Measurements from ENCODE around the gene MICAL3. TPM values are rescaled to one million over a fixed set of nuclear protein-coding genes. Genes with fewer than 3 reads are reported as not detected.

The MICAL3 gene
- total and polyA plus RNA-seq, 9 of the 15 experiments (the other 6 are each of a cell fraction or from before 2014, with no cell fraction given) = 0.53 to 32.1 (median 12.3) TPM

DNA sequence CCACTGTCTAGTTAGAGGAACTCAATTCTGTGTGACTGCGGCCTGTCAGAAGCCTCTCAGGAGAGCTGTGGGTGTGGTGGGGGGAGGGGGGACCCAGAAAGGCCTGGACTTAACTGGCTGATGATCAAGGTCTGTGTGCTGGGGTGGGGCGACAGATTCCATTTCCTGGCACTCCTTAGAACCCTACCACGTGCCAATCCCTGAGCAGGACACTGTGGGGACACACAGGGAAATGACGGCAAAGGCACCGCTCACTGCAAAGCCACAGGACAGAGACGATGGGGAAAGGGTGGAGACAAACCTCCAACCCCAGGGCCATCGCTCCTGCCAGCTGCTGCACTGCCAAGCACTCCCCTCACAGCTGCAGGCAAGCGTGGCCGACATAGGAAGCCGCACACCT, 191.7 kb downstream of the MICAL3 start:
- Histone ChIP-seq H3K4me1 (replicated peaks in 1 of 2; ENCODE audit: control insufficient read depth in 2 of 2, insufficient read depth in 2 of 2, low read length in 2 of 2) (peaks cover 0 to 7% of the 10 kb centered on the region in 2 experiments; a peak in 1 of 5 replicates), H3K4me3 (no peak overlapping the region), H3K27me3 (ENCODE audit: control insufficient read depth in 2 of 2, insufficient read depth in 2 of 2, low read length in 2 of 2) (no peaks in the 10 kb centered on the region), H2AFZ (ENCODE audit: low read depth, low read length) (no peak overlapping the region), H3K4me2 (ENCODE audit: insufficient read depth, low read length) (no peak overlapping the region), H3K79me2 (ENCODE audit: control insufficient read depth, insufficient read depth, low read length) (no peaks in the 10 kb centered on the region), H4K20me1 (replicated peaks; ENCODE audit: control insufficient read depth, insufficient read depth, low read length) (peaks cover 20% of the 10 kb centered on the region; the same call in 1 of the 2 replicates), H3K9ac (ENCODE audit: insufficient read depth in 1 of 2, low read depth in 2 of 2, low read length in 2 of 2) (peak overlapping the region in 1 of 2 experiments; percentile 11; a peak in 1 of 4 replicates), H3K9me3 (replicated peaks; ENCODE audit: control insufficient read depth, insufficient read depth, low read depth, low read length) (no peaks in the 10 kb centered on the region), H3K36me3 (ENCODE audit: control insufficient read depth, insufficient read depth, low read length) (peaks cover 21% of the 10 kb centered on the region), H3K27ac (ENCODE audit: extremely low read depth, low read depth, low read length) (no peak overlapping the region), H3K9me1 (ENCODE audit: control insufficient read depth, insufficient read depth, low read length) (no peaks in the 10 kb centered on the region)
- no TSS peak for BruUV-seq (replicated peaks)
- ChIA-PET POLR2A (no interaction called here), CTCF (ENCODE audit: low intra/inter-chr PET ratio) (interaction anchor here (5.7 kb wide), 1 partner anchor 243 kb away, joined by 82 read pairs; the partner anchor contains the start of gene PEX26)
- intact Hi-C loops (cut with micrococcal nuclease) (loop anchor here (10.0 kb wide), 2 partner anchors 88 to 192 kb away; partner anchors contain the start of gene MICAL3), in situ Hi-C loops (cut with MboI) (loop anchor here (5.0 kb wide), 1 partner anchor 240 kb away; no protein-coding TSS in a partner anchor)
- TF ChIP-seq, protein P1, sequence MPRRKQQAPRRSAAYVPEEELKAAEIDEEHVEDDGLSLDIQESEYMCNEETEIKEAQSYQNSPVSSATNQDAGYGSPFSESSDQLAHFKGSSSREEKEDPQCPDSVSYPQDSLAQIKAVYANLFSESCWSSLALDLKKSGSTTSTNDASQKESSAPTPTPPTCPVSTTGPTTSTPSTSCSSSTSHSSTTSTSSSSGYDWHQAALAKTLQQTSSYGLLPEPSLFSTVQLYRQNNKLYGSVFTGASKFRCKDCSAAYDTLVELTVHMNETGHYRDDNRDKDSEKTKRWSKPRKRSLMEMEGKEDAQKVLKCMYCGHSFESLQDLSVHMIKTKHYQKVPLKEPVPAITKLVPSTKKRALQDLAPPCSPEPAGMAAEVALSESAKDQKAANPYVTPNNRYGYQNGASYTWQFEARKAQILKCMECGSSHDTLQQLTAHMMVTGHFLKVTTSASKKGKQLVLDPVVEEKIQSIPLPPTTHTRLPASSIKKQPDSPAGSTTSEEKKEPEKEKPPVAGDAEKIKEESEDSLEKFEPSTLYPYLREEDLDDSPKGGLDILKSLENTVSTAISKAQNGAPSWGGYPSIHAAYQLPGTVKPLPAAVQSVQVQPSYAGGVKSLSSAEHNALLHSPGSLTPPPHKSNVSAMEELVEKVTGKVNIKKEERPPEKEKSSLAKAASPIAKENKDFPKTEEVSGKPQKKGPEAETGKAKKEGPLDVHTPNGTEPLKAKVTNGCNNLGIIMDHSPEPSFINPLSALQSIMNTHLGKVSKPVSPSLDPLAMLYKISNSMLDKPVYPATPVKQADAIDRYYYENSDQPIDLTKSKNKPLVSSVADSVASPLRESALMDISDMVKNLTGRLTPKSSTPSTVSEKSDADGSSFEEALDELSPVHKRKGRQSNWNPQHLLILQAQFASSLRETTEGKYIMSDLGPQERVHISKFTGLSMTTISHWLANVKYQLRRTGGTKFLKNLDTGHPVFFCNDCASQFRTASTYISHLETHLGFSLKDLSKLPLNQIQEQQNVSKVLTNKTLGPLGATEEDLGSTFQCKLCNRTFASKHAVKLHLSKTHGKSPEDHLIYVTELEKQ (CRISPR knock-in tag; IDR thresholded peaks at IDR 0.05) = no peak
- TF ChIP-seq GATAD2A (IDR thresholded peaks at IDR 0.05) = no peak
- no peak for TF ChIP-seq RBFOX2 (IDR thresholded peaks at IDR 0.05; ENCODE audit: low read depth, low read length)
- WGBS (ENCODE audit: insufficient coverage, low coverage, missing lambda C conversion rate) = 63% methylated on average over 10 of the region's 10 CpGs
- no peak for DNase-seq (ENCODE audit: extremely low read depth in 1 of 4, low spot score in 3 of 4)
- ATAC-seq = no peak
- FAIRE-seq = no peak

All from K562 (cell line).